ENCODE results near the gene CD1E.

The CD1E gene

GRCh38 chr1:158390331-158390730 lies 36.6 kb downstream of the CD1E start:
- no peaks in the 10 kb centered on the region for H3K4me1 ChIP-seq
- no peak overlapping the region for H3K4me3 ChIP-seq
- H3K9me3 ChIP-seq = no peaks in the 10 kb centered on the region
- H3K36me3 ChIP-seq (replicated peaks) = no peaks in the 10 kb centered on the region
- DNase-seq (ENCODE audit: low spot score in 2 of 2) = no peak
- in situ Hi-C loops (cut with MboI; ENCODE audit: low sequenced_read_pairs) = no loop called here
- no peaks in the 10 kb centered on the region for H3K27me3 ChIP-seq (ENCODE audit: low read depth)

- in situ Hi-C loops (cut with MboI; ENCODE audit: low sequenced_read_pairs) = no loop called here
- DNase-seq (ENCODE audit: low spot score in 2 of 2) = no peak
- Histone ChIP-seq H3K4me3 (no peak overlapping the region), H3K27me3 (ENCODE audit: low read depth) (no peaks in the 10 kb centered on the region), H3K36me3 (replicated peaks) (no peaks in the 10 kb centered on the region), H3K4me1 (no peaks in the 10 kb centered on the region), H3K9me3 (no peaks in the 10 kb centered on the region)
Observed at GRCh38 chr1:158391099-158391498, 37.4 kb downstream of the CD1E start.

GRCh38 chr1:158393476-158393875 lies 39.8 kb downstream of the CD1E start:
- Histone ChIP-seq H3K9me3 (no peaks in the 10 kb centered on the region), H3K36me3 (replicated peaks) (no peaks in the 10 kb centered on the region), H3K27me3 (ENCODE audit: low read depth) (no peaks in the 10 kb centered on the region), H3K4me3 (no peak overlapping the region), H3K4me1 (no peaks in the 10 kb centered on the region)
- in situ Hi-C loops (cut with MboI; ENCODE audit: low sequenced_read_pairs) = no loop called here
- DNase-seq (ENCODE audit: low spot score in 2 of 2) = no peak

DNA sequence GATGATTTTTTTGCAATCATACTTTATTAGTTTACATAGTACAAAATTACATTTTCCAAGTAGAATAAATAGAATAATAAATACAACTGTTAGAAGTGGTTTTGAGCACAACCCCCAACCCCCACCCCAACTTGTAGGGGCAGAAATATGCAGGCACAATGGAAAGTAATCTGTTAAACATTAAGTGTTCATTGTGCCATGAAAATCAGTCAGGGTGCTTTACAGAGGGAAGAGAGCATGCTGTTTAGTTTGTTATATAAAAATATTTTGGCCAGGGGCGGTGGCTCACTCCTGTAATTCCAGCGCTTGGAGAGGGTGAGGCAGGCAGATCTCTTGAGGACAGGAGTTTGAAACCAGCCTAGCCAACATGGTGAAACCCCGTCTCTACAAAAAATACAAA lies 43.0 kb downstream of the CD1E start:
- H3K4me3 ChIP-seq = no peak overlapping the region
- H3K9me3 ChIP-seq = no peaks in the 10 kb centered on the region
- H3K36me3 ChIP-seq (replicated peaks) = no peaks in the 10 kb centered on the region
- H3K27me3 ChIP-seq (ENCODE audit: low read depth) = no peaks in the 10 kb centered on the region
- no peak for DNase-seq (ENCODE audit: low spot score in 2 of 2)
- no peaks in the 10 kb centered on the region for H3K4me1 ChIP-seq
- in situ Hi-C loops (cut with MboI; ENCODE audit: low sequenced_read_pairs) = no loop called here

GRCh38 chr1:158398818-158399514 lies 45.3 kb downstream of the CD1E start, which contains the start of gene OR10T2:
OR10T2 (minus strand) TSS chr1:158399466; CDS start chr1:158399466, 0 bp downstream.
- no peaks in the 10 kb centered on the region for H3K36me3 ChIP-seq (replicated peaks)
- no peak for DNase-seq (ENCODE audit: low spot score in 2 of 2)
- no peaks in the 10 kb centered on the region for H3K9me3 ChIP-seq
- in situ Hi-C loops (cut with MboI; ENCODE audit: low sequenced_read_pairs) = no loop called here
- no peak within 1 kb of the TSS for H3K4me3 ChIP-seq
- no peaks in the 10 kb centered on the region for H3K4me1 ChIP-seq
- no peaks in the 10 kb centered on the region for H3K27me3 ChIP-seq (ENCODE audit: low read depth)

- in situ Hi-C loops (cut with MboI; ENCODE audit: low sequenced_read_pairs) = no loop called here
- no peak for DNase-seq (ENCODE audit: low spot score in 2 of 2)
- no peaks in the 10 kb centered on the region for H3K27me3 ChIP-seq (ENCODE audit: low read depth)
- H3K4me1 ChIP-seq = no peaks in the 10 kb centered on the region
- H3K4me3 ChIP-seq = no peak overlapping the region
- H3K9me3 ChIP-seq = no peaks in the 10 kb centered on the region
- H3K36me3 ChIP-seq (replicated peaks) = no peaks in the 10 kb centered on the region
Observed at GRCh38 chr1:158400871-158401270, 47.2 kb downstream of the CD1E start.

DNA sequence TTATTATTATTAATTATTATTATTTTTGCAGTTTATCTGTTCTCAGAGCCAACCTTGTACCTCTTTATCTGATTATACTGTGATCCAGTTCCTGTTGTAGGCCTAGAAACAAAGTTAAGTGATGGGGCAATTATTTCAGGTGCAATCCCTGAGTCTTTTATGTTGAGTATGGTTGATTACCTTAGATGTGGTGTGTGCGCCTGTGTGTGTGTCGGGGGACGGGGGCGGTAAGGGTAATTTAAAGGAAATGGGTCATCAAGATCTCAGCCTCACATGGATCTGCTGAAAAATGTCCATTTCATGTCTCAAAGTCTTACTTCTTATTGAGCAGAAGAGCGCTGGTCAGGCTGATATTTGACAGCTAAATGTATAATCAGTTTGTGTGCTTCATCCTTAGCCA lies 53.4 kb downstream of the CD1E start:
- Histone ChIP-seq H3K36me3 (replicated peaks) (no peaks in the 10 kb centered on the region), H3K4me1 (no peaks in the 10 kb centered on the region), H3K4me3 (no peak overlapping the region), H3K9me3 (no peaks in the 10 kb centered on the region), H3K27me3 (ENCODE audit: low read depth) (no peaks in the 10 kb centered on the region)
- DNase-seq (ENCODE audit: low spot score in 2 of 2) = no peak
- in situ Hi-C loops (cut with MboI; ENCODE audit: low sequenced_read_pairs) = no loop called here
